IMR-90 (cell line): ENCODE data around the gene PDE4B. TPM values are rescaled to one million over a fixed set of nuclear protein-coding genes. Genes with fewer than 3 reads are reported as not detected.

Experiments
- ATAC-seq: fragments of 200-7000 bp; cut with Tn5 transposase; 2 replicates; pipeline ENCODE4 v1.9.1; 2020; ENCODE audit warnings: low read depth, mild to moderate bottlenecking, moderate library complexity
- BruUV-seq: library from RNA; stranded (reverse); fragments of 400-500 nt; replicated peaks from 2 replicates; lab custom pipeline; 2021; lab: Mats Ljungman, UMichigan
- CTCF ChIA-PET: fragments of 300-600 bp; formaldehyde crosslinking; extraction: SDS; loops from one replicate; lab custom pipeline; 2021; ENCODE audit warnings: antibody characterized with exemption; lab: Yijun Ruan, JAX
- POLR2A ChIA-PET: fragments of 300-600 bp; sonication (Branson Sonifier 250); formaldehyde crosslinking; loops from one replicate; lab custom pipeline; 2022; ENCODE audit warnings: antibody characterized with exemption; ENCODE audit not compliant: unreplicated experiment; lab: Charles Lee
- DNase-seq: peaks from one replicate; pipeline ENCODE4 v3.0.0; 2013
- H2AFZ ChIP-seq: replicated peaks from 2 replicates; pipeline ENCODE3; 2013; ENCODE audit warnings: low read length, mild to moderate bottlenecking; ENCODE audit not compliant: poor library complexity
- H2AK5ac ChIP-seq: 2 replicates; pipeline ENCODE4 v1.6.1; 2013; ENCODE audit warnings: low read depth, low read length, inconsistent platforms
- H2AK9ac ChIP-seq: replicated peaks from 2 replicates; pipeline ENCODE3; 2013; ENCODE audit warnings: mild to moderate bottlenecking, low read depth, low read length, moderate library complexity; ENCODE audit not compliant: poor library complexity
- H2BK120ac ChIP-seq: 2 replicates; pipeline ENCODE4 v1.6.1; 2013; ENCODE audit warnings: low read depth, low read length, inconsistent platforms
- H2BK15ac ChIP-seq: 3 replicates; pipeline ENCODE4 v1.6.1; 2013; ENCODE audit warnings: low read depth, low read length, inconsistent platforms
- H2BK20ac ChIP-seq: 2 replicates; pipeline ENCODE4 v1.6.1; 2013; ENCODE audit warnings: low read depth, mild to moderate bottlenecking, inconsistent platforms, low read length, moderate library complexity
- H2BK5ac ChIP-seq: 2 replicates; pipeline ENCODE4 v1.6.1; 2013; ENCODE audit warnings: mild to moderate bottlenecking, low read depth, low read length, inconsistent platforms; ENCODE audit not compliant: poor library complexity, severe bottlenecking
- H3K14ac ChIP-seq: replicated peaks from 2 replicates; pipeline ENCODE4 v1.6.1; 2013; ENCODE audit warnings: low read depth, low read length, inconsistent platforms
- H3K18ac ChIP-seq: 2 replicates; pipeline ENCODE4 v1.6.1; 2013; ENCODE audit warnings: low read depth, low read length, control low read depth
- H3K23ac ChIP-seq: 2 replicates; pipeline ENCODE4 v1.6.1; 2013; ENCODE audit warnings: low read depth, low read length, inconsistent platforms
- H3K27ac ChIP-seq: 2 replicates; pipeline ENCODE4 v1.5.1; 2013; ENCODE audit warnings: mild to moderate bottlenecking, control low read depth, low read length; ENCODE audit not compliant: insufficient read depth
- H3K27me3 ChIP-seq: 2 replicates; pipeline ENCODE4 v1.6.1; 2013; ENCODE audit warnings: low read length; ENCODE audit not compliant: control insufficient read depth, insufficient read depth
- H3K36me3 ChIP-seq: 2 replicates; pipeline ENCODE4 v1.6.1; 2013; ENCODE audit warnings: low read length, mixed read lengths; ENCODE audit not compliant: control insufficient read depth, insufficient read depth
- H3K4ac ChIP-seq: 2 replicates; pipeline ENCODE4 v1.6.1; 2013; ENCODE audit warnings: low read depth, low read length, inconsistent platforms
- H3K4me1 ChIP-seq: 2 replicates; pipeline ENCODE4 v1.6.1; 2013; ENCODE audit warnings: low read length, mixed read lengths; ENCODE audit not compliant: control insufficient read depth, insufficient read depth
- H3K4me2 ChIP-seq: 2 replicates; pipeline ENCODE4 v1.6.1; 2013; ENCODE audit warnings: low read depth, mild to moderate bottlenecking, control low read depth, low read length, moderate library complexity
- H3K4me3 ChIP-seq: 2 replicates; pipeline ENCODE4 v1.5.1; 2013; ENCODE audit warnings: low read depth, mild to moderate bottlenecking, control low read depth, low read length, moderate library complexity; ENCODE audit not compliant: insufficient read depth
- H3K56ac ChIP-seq: 2 replicates; pipeline ENCODE4 v1.6.1; 2013; ENCODE audit warnings: low read length, inconsistent platforms; ENCODE audit not compliant: insufficient read depth; ENCODE audit errors: extremely low read depth
- H3K79me1 ChIP-seq, 2 experiments: 2 replicates each; pipeline ENCODE4 v1.6.1; 2013; ENCODE audit warnings: low read length in 2 of 2, inconsistent platforms in 1 of 2, low read depth in 1 of 2
- H3K9ac ChIP-seq: 2 replicates; pipeline ENCODE4 v1.6.1; 2013; ENCODE audit warnings: low read depth, low read length, control low read depth
- H3K9me1 ChIP-seq: 2 replicates; pipeline ENCODE4 v1.6.1; 2013; ENCODE audit warnings: low read length, inconsistent platforms; ENCODE audit not compliant: insufficient read depth
- H3K9me3 ChIP-seq: 2 replicates; pipeline ENCODE4 v1.6.1; 2013; ENCODE audit warnings: low read length; ENCODE audit not compliant: control insufficient read depth, insufficient read depth
- H4K20me1 ChIP-seq: 2 replicates; pipeline ENCODE4 v1.6.1; 2013; ENCODE audit warnings: low read length, inconsistent platforms; ENCODE audit not compliant: insufficient read depth
- H4K5ac ChIP-seq: 2 replicates; pipeline ENCODE4 v1.6.1; 2013; ENCODE audit warnings: mild to moderate bottlenecking, low read depth, low read length, control low read depth
- H4K8ac ChIP-seq, 2 experiments: 2 replicates each; pipeline ENCODE4 v1.6.1; 2013; ENCODE audit warnings: low read depth in 2 of 2, low read length in 2 of 2, control low read depth in 1 of 2, inconsistent platforms in 1 of 2
- H4K91ac ChIP-seq: 2 replicates; pipeline ENCODE4 v1.6.1; 2013; ENCODE audit warnings: low read depth, low read length, inconsistent platforms; ENCODE audit not compliant: insufficient read depth
- BHLHE40 ChIP-seq: fragments of 150-350 bp; IDR thresholded peaks from 2 replicates; pipeline ENCODE4 v1.6.1; 2016; ENCODE audit warnings: mild to moderate bottlenecking, low read depth, low read length
- CEBPB ChIP-seq: IDR thresholded peaks from 2 replicates; pipeline ENCODE4 v1.6.1; 2012; ENCODE audit warnings: low read depth, low read length, improper control_type of control experiment
- WGBS, 2 experiments: methylation state at CpG; one replicate each; pipeline versions ENCODE4 v1.1.5 to v1.1.7; 2013; ENCODE audit warnings: missing lambda C conversion rate in 2 of 2; ENCODE audit not compliant: insufficient read length in 1 of 2; ENCODE audit errors: extremely low coverage in 2 of 2; 5-methylcytosine and 5-hydroxymethylcytosine counted together
- dilution Hi-C: fragments of 300-500 bp; cut with HindIII; formaldehyde crosslinking; loops from one replicate; pipeline ENCODE4 v1.14.3; 2018; ENCODE audit warnings: low sequenced_read_pairs; ENCODE audit not compliant: unreplicated experiment
- in situ Hi-C: fragments of 300-500 bp; cut with MboI; formaldehyde crosslinking; loops from 3 replicates; pipeline ENCODE4 v1.14.3; 2019; ENCODE audit warnings: low sequenced_read_pairs, inconsistent platforms, mixed read lengths
- intact Hi-C: fragments of 100-400 bp; cut with micrococcal nuclease; formaldehyde crosslinking; loops from 2 replicates; pipeline ENCODE4 v1.10.0; 2022
- polyA plus RNA-seq, 3 experiments: library from polyadenylated mRNA; depleted of rRNA; stranded (reverse); fragments of >200 nt; gene quantifications; 2 replicates each; pipeline ENCODE4 v1.2.3, GENCODE V29; 2012; ENCODE audit warnings: low replicate concordance in 1 of 3
- total RNA-seq: library from RNA; depleted of rRNA; stranded (reverse); fragments of >200 nt; gene quantifications from 2 replicates; pipeline ENCODE4 v1.2.3, GENCODE V29; 2012

Gene PDE4B
- total and polyA plus RNA-seq, 2 of the 4 experiments (the other 2 are of a cell fraction), result 5.8 to 21.3 TPM

GRCh38 chr1:65804584-65804983 lies 11.9 kb downstream of the PDE4B start:
- no peak overlapping the region for H4K5ac ChIP-seq
- ChIA-PET POLR2A (no interaction called here), CTCF (no interaction called here)
- no peak overlapping the region for H3K14ac ChIP-seq
- H3K4me2 ChIP-seq, result no peak overlapping the region
- H2BK15ac ChIP-seq, result no peak overlapping the region
- H2BK5ac ChIP-seq, result no peak overlapping the region
- in situ Hi-C loops (loop anchor here (25.0 kb wide), 1 partner anchor 1133 kb away; no protein-coding TSS in a partner anchor), dilution Hi-C loops (no loop called here), intact Hi-C loops (no loop called here)
- H2BK120ac ChIP-seq, result no peak overlapping the region
- no TSS peak for BruUV-seq
- no peak overlapping the region for H3K18ac ChIP-seq
- no peak overlapping the region for H2AK9ac ChIP-seq
- no peak for TF ChIP-seq BHLHE40
- no peak for TF ChIP-seq CEBPB
- H3K4ac ChIP-seq, result no peak overlapping the region
- H3K9ac ChIP-seq, result no peak overlapping the region
- no peaks in the 10 kb centered on the region for H3K27me3 ChIP-seq
- no peak overlapping the region for H2AFZ ChIP-seq
- H3K56ac ChIP-seq, result no peak overlapping the region
- no peaks in the 10 kb centered on the region for H4K20me1 ChIP-seq
- H3K79me1 ChIP-seq, result no peaks in the 10 kb centered on the region
- H4K8ac ChIP-seq, result no peak overlapping the region
- no peak overlapping the region for H2AK5ac ChIP-seq
- DNase-seq (no peak), ATAC-seq (no peak)
- no peak overlapping the region for H3K4me3 ChIP-seq
- H3K27ac ChIP-seq, result no peak overlapping the region
- no peaks in the 10 kb centered on the region for H3K9me1 ChIP-seq
- no peaks in the 10 kb centered on the region for H3K36me3 ChIP-seq
- H4K91ac ChIP-seq, result no peak overlapping the region
- WGBS, 2 experiments, result no CpG with 5 or more reads among the region's 1 CpG
- H3K23ac ChIP-seq, result no peak overlapping the region
- no peaks in the 10 kb centered on the region for H3K9me3 ChIP-seq
- H2BK20ac ChIP-seq, result no peak overlapping the region
- peaks cover 3% of the 10 kb centered on the region; the same call in 1 of the 2 replicates for H3K4me1 ChIP-seq
